ENCODE data around the gene USP5.
A peak's percentile ranks its signal among the peaks of the same experiment; 100 is the strongest.

USP5 gene

DNA sequence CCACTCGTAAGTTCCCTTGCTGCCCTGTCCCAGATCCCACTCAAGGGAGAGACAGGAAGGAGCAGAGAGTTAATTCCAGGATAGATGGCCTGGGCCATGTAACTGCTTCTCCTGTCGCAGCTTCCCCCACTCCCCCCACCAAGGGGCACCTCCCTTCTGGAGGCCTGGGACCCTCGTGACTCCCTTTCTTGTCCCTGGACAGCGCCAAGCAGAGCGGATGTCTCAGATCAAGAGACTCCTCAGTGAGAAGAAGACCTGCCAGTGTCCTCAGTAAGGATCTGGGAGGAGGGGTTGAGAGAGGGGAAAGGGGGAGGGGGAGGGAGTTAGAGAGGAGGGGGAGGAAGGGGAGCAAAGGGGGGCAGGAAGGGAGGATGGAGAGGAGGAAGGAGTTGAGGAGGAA, 33.3 kb upstream of the USP5 start:
- Histone ChIP-seq H3K36me3 (ENCODE audit: control insufficient read depth, insufficient read depth, low read length) (no peaks in the 10 kb centered on the region), H3K4me1 (peaks cover 6% of the 10 kb centered on the region), H3K27me3 (ENCODE audit: control insufficient read depth, insufficient read depth, low read length) (no peaks in the 10 kb centered on the region), H3K4me2 (ENCODE audit: low read length) (no peak overlapping the region), H3K27ac (no peak overlapping the region), H3K9ac (no peak overlapping the region), H3K79me2 (no peaks in the 10 kb centered on the region), H2AFZ (no peak overlapping the region), H3K4me3 (ENCODE audit: low read depth, low read length) (no peak overlapping the region), H3K9me3 (ENCODE audit: control insufficient read depth, low read length) (no peaks in the 10 kb centered on the region)
- TF ChIP-seq, protein P1, sequence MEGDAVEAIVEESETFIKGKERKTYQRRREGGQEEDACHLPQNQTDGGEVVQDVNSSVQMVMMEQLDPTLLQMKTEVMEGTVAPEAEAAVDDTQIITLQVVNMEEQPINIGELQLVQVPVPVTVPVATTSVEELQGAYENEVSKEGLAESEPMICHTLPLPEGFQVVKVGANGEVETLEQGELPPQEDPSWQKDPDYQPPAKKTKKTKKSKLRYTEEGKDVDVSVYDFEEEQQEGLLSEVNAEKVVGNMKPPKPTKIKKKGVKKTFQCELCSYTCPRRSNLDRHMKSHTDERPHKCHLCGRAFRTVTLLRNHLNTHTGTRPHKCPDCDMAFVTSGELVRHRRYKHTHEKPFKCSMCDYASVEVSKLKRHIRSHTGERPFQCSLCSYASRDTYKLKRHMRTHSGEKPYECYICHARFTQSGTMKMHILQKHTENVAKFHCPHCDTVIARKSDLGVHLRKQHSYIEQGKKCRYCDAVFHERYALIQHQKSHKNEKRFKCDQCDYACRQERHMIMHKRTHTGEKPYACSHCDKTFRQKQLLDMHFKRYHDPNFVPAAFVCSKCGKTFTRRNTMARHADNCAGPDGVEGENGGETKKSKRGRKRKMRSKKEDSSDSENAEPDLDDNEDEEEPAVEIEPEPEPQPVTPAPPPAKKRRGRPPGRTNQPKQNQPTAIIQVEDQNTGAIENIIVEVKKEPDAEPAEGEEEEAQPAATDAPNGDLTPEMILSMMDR (IDR thresholded peaks at IDR 0.05): no peak

- TF ChIP-seq, protein P1 (IDR thresholded peaks at IDR 0.05): no peak
- no peaks in the 10 kb centered on the region for H3K79me2 ChIP-seq
- H3K9me3 ChIP-seq (ENCODE audit: control insufficient read depth, low read length): no peaks in the 10 kb centered on the region
- peaks cover 6% of the 10 kb centered on the region for H3K4me1 ChIP-seq
- no peak overlapping the region for H2AFZ ChIP-seq
- H3K4me3 ChIP-seq (ENCODE audit: low read depth, low read length): no peak overlapping the region
- no peak overlapping the region for H3K9ac ChIP-seq
- no peak overlapping the region for H3K4me2 ChIP-seq (ENCODE audit: low read length)
- H3K27ac ChIP-seq: no peak overlapping the region
- H3K27me3 ChIP-seq (ENCODE audit: control insufficient read depth, insufficient read depth, low read length): no peaks in the 10 kb centered on the region
- no peaks in the 10 kb centered on the region for H3K36me3 ChIP-seq (ENCODE audit: control insufficient read depth, insufficient read depth, low read length)
Measured at GRCh38 chr12:6819106-6820030, 32.6 kb upstream of the USP5 start.

DNA sequence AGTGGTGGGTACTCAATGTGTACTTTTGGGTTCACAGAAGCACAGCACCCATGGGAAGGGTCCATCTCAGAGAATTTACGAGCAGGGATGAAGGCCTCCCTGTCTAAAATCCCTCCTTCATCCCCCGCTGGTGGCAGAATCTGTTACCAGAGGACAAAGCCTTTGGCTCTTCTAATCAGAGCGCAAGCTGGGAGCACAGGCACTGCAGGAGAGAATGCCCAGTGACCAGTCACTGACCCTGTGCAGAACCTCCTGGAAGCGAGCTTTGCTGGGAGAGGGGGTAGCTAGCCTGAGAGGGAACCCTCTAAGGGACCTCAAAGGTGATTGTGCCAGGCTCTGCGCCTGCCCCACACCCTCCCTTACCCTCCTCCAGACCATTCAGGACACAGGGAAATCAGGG, 31.8 kb upstream of the USP5 start:
- H3K4me1 ChIP-seq: peaks cover 6% of the 10 kb centered on the region
- H3K27me3 ChIP-seq (ENCODE audit: control insufficient read depth, insufficient read depth, low read length): no peaks in the 10 kb centered on the region
- no peaks in the 10 kb centered on the region for H3K9me3 ChIP-seq (ENCODE audit: control insufficient read depth, low read length)
- no peak overlapping the region for H3K27ac ChIP-seq
- no peak overlapping the region for H2AFZ ChIP-seq
- H3K4me3 ChIP-seq (ENCODE audit: low read depth, low read length): no peak overlapping the region
- H3K9ac ChIP-seq: no peak overlapping the region
- no peaks in the 10 kb centered on the region for H3K36me3 ChIP-seq (ENCODE audit: control insufficient read depth, insufficient read depth, low read length)
- H3K79me2 ChIP-seq: no peaks in the 10 kb centered on the region
- H3K4me2 ChIP-seq (ENCODE audit: low read length): no peak overlapping the region
- TF ChIP-seq, protein P1 (IDR thresholded peaks at IDR 0.05): no peak

GRCh38 chr12:6821591-6822425, 30.1 kb upstream of the USP5 start, which contains the start of gene GPR162:
GPR162 (plus strand) TSS chr12:6821821; CDS start chr12:6823899, 2,078 bp downstream.
- TF ChIP-seq, protein P1 (IDR thresholded peaks at IDR 0.05): no peak
- Histone ChIP-seq H3K27ac (peak within 1 kb of the TSS; percentile 31), H3K9me3 (ENCODE audit: control insufficient read depth, low read length) (no peaks in the 10 kb centered on the region), H3K27me3 (ENCODE audit: control insufficient read depth, insufficient read depth, low read length) (no peaks in the 10 kb centered on the region), H3K9ac (no peak within 1 kb of the TSS), H3K36me3 (ENCODE audit: control insufficient read depth, insufficient read depth, low read length) (no peaks in the 10 kb centered on the region), H3K4me2 (ENCODE audit: low read length) (peak within 1 kb of the TSS; percentile 86), H3K4me3 (ENCODE audit: low read depth, low read length) (peak within 1 kb of the TSS; percentile 69), H2AFZ (peak within 1 kb of the TSS; percentile 70), H3K4me1 (peaks cover 8% of the 10 kb centered on the region), H3K79me2 (no peaks in the 10 kb centered on the region)

Data from parathyroid adenoma (tissue), 2 donors.